Transverse colon (tissue), 4 donors: Measurements from ENCODE around the gene CLDN8. TPM values are rescaled to one million over a fixed set of nuclear protein-coding genes. Genes with fewer than 3 reads are reported as not detected.

ENCODE experiments used
- DNase-seq: peaks from one replicate; pipeline ENCODE4 v3.0.0-alpha.2; 2019
- H3K27ac ChIP-seq, 4 donors: fragments of 200-600 bp; sonication (generic); 2 replicates each; pipeline ENCODE4 v1.5.1; 2016 to 2018; ENCODE audit warnings: inconsistent platforms in 4 of 4
- H3K27me3 ChIP-seq: fragments of 200-600 bp; sonication (generic); 2 replicates; pipeline ENCODE4 v1.5.1; 2017; ENCODE audit warnings: inconsistent platforms
- H3K36me3 ChIP-seq, 4 donors: fragments of 200-600 bp; sonication (generic); 2 replicates each; pipeline ENCODE4 v1.5.1; 2017 to 2019; ENCODE audit warnings: inconsistent platforms in 4 of 4
- H3K4me1 ChIP-seq, 4 donors: fragments of 200-600 bp; sonication (generic); 2 replicates each; pipeline ENCODE4 v1.5.1; 2017 to 2020; ENCODE audit warnings: inconsistent platforms in 4 of 4
- H3K4me3 ChIP-seq, 4 donors: fragments of 200-600 bp; sonication (generic); 1 replicate in 1 of 4; 2 replicates in 3 of 4; pipeline versions ENCODE4 v1.5.1 to v1.6.1; 2017 to 2019; ENCODE audit warnings: inconsistent platforms in 4 of 4
- H3K9me3 ChIP-seq, 2 donors: fragments of 200-600 bp; sonication (generic); 2 replicates each; pipeline ENCODE4 v1.5.1; 2017 to 2019; ENCODE audit warnings: inconsistent platforms in 2 of 2
- CTCF ChIP-seq, 5 experiments: fragments of 200-600 bp in 3 of 5; fragments of 450-650 bp in 2 of 5; sonication (generic) in 3 of 5; IDR thresholded peaks; 1 replicate in 2 of 5; 2 replicates in 3 of 5; pipeline ENCODE4 v1.5.1; 2016 to 2017; ENCODE audit warnings: antibody characterized with exemption in 5 of 5, inconsistent platforms in 3 of 5, mild to moderate bottlenecking in 2 of 5, moderate library complexity in 1 of 5
- EP300 ChIP-seq: sonication (generic); formaldehyde crosslinking; IDR thresholded peaks from one replicate; pipeline ENCODE4 v1.6.1; 2017; ENCODE audit warnings: antibody characterized with exemption, low read depth
- POLR2A ChIP-seq: fragments of 450-650 bp; IDR thresholded peaks from one replicate; pipeline ENCODE4 v1.6.1; 2016; ENCODE audit warnings: antibody characterized with exemption, mild to moderate bottlenecking, moderate library complexity
- POLR2AphosphoS5 ChIP-seq, 3 donors: sonication (generic); formaldehyde crosslinking; IDR thresholded peaks; one replicate each; pipeline ENCODE4 v1.6.1; 2016; ENCODE audit warnings: antibody characterized with exemption in 3 of 3
- WGBS, 2 donors: methylation state at CpG; one replicate each; pipeline ENCODE4 v1.1.5; 2018; ENCODE audit warnings: low coverage in 1 of 2; 5-methylcytosine and 5-hydroxymethylcytosine counted together
- in situ Hi-C, 4 donors: fragments of 200-750 bp; cut with MboI; loops; one replicate each; pipeline versions ENCODE4 v1.15.0 to v1.15.1; 2017; ENCODE audit warnings: low sequenced_read_pairs in 3 of 4, low pct_ligation_motif_present in 1 of 4, low pct_unique_long_range_greater_than_20kb in 1 of 4
- intact Hi-C: fragments of 100-400 bp; cut with DNase I; formaldehyde crosslinking; loops from one replicate; pipeline ENCODE4 v1.15.1; 2023; ENCODE audit warnings: low total_unique reads
- total RNA-seq, 4 donors: library from RNA; depleted of rRNA; stranded (reverse); fragments of >200 nt; gene quantifications; one replicate each; pipeline ENCODE4 v1.1.0, GENCODE V29; 2016

Gene CLDN8
- total RNA-seq, 4 donors from 2014 or later: 13.5 to 107 (median 33.2) TPM

- H3K36me3 ChIP-seq: no peaks in the 10 kb centered on the region
- TF ChIP-seq CTCF (IDR thresholded peaks at IDR 0.05) (no peak), POLR2A (no peak), EP300 (no peak), POLR2AphosphoS5 (IDR thresholded peaks at IDR 0.05) (no peak)
- 83 to 88% methylated on average over 1 of the region's 1 CpG for WGBS, 2 donors
- intact Hi-C loops: no loop called here
- in situ Hi-C loops: no loop called here
- H3K27ac ChIP-seq: no peak overlapping the region
- DNase-seq: no peak
- no peaks in the 10 kb centered on the region for H3K9me3 ChIP-seq
- H3K4me3 ChIP-seq: no peak overlapping the region
- H3K4me1 ChIP-seq: no peaks in the 10 kb centered on the region
- H3K27me3 ChIP-seq: no peaks in the 10 kb centered on the region
Measured at GRCh38 chr21:30207252-30207579, 8.7 kb downstream of the CLDN8 start.

GRCh38 chr21:30206551-30207251 is 9.2 kb downstream of the CLDN8 start:
- intact Hi-C loops (no loop called here), in situ Hi-C loops (no loop called here)
- WGBS, 2 donors: 54 to 66% methylated on average over 4 to 7 of the region's 7 CpGs
- TF ChIP-seq CTCF (IDR thresholded peaks at IDR 0.05) (no peak), POLR2AphosphoS5 (IDR thresholded peaks at IDR 0.05) (no peak), POLR2A (no peak), EP300 (no peak)
- Histone ChIP-seq H3K27ac (no peak overlapping the region), H3K27me3 (no peaks in the 10 kb centered on the region), H3K36me3 (no peaks in the 10 kb centered on the region), H3K4me3 (no peak overlapping the region), H3K4me1 (no peaks in the 10 kb centered on the region), H3K9me3 (no peaks in the 10 kb centered on the region)
- DNase-seq: no peak

GRCh38 chr21:30200000-30200399 is 15.9 kb downstream of the CLDN8 start:
- no peak overlapping the region for H3K27ac ChIP-seq
- TF ChIP-seq CTCF (IDR thresholded peaks at IDR 0.05): no peak
- no peak for TF ChIP-seq POLR2AphosphoS5 (IDR thresholded peaks at IDR 0.05)
- TF ChIP-seq EP300: no peak
- TF ChIP-seq POLR2A: no peak
- DNase-seq: no peak
- in situ Hi-C loops: no loop called here
- no peak overlapping the region for H3K4me3 ChIP-seq
- WGBS, 2 donors: 45 to 52% methylated on average over 2 of the region's 2 CpGs
- H3K27me3 ChIP-seq: no peaks in the 10 kb centered on the region
- H3K4me1 ChIP-seq: no peaks in the 10 kb centered on the region
- H3K9me3 ChIP-seq: no peaks in the 10 kb centered on the region
- intact Hi-C loops: no loop called here
- H3K36me3 ChIP-seq: no peaks in the 10 kb centered on the region

GRCh38 chr21:30194701-30195299 is 21.1 kb downstream of the CLDN8 start:
- intact Hi-C loops: no loop called here
- peaks cover 0 to 11% (median 2%) of the 10 kb centered on the region in 4 donors for H3K4me1 ChIP-seq
- WGBS, 2 donors: 17 to 32% methylated on average over 2 of the region's 2 CpGs
- H3K27me3 ChIP-seq: no peaks in the 10 kb centered on the region
- no peaks in the 10 kb centered on the region for H3K9me3 ChIP-seq
- no peak overlapping the region for H3K27ac ChIP-seq
- TF ChIP-seq POLR2A (no peak), EP300 (no peak), CTCF (IDR thresholded peaks at IDR 0.05) (peak; percentile 37 to 59 (median 52)), POLR2AphosphoS5 (IDR thresholded peaks at IDR 0.05) (no peak)
- DNase-seq: no peak
- in situ Hi-C loops: no loop called here
- H3K36me3 ChIP-seq: no peaks in the 10 kb centered on the region
- no peak overlapping the region for H3K4me3 ChIP-seq
